ENCODE data around the gene NOTUM. TPM values are rescaled to one million over a fixed set of nuclear protein-coding genes. Genes with fewer than 3 reads are reported as not detected.

NOTUM gene
- total and polyA plus RNA-seq, 2 donors (not counting 3 experiments of a cell fraction or from before 2014, with no cell fraction given), result not detected

DNA sequence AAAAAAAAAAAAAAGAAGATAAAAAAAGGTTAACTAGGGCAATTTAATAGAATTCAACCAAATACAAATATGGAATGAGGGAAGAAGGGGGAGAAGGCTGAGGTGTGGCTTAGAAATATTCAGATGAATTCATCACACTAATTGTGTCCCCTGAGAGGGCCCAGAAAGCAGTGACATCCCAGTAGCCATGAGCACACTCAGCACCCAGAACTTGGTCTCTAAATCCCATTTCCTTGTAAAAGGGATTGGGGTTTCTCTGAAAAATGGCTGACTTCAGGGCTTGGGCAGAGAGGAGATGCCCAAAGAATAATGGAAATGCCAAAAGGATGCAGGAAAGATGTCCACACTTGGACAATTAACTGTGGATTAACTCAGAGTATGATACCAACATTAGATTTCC lies 12.4 kb upstream of the NOTUM start:
- POLR2A ChIA-PET, result no interaction called here
- no peaks in the 10 kb centered on the region for H3K9me1 ChIP-seq (replicated peaks; ENCODE audit: control insufficient read depth, extremely low read depth, insufficient read depth, low read length)
- DNase-seq (ENCODE audit: low read depth, low spot score), result no peak
- no peaks in the 10 kb centered on the region for H3K79me2 ChIP-seq (ENCODE audit: control insufficient read depth, insufficient read depth, low read length)
- no peaks in the 10 kb centered on the region for H3K9me3 ChIP-seq (replicated peaks; ENCODE audit: control insufficient read depth, insufficient read depth, low read length)
- H3K9ac ChIP-seq (replicated peaks; ENCODE audit: extremely low read depth, insufficient read depth, low read length), result no peak overlapping the region
- dilution Hi-C loops (cut with MboI; ENCODE audit: extremely low pct_ligation_motif_present, low sequenced_read_pairs), result no loop called here
- H3K4me2 ChIP-seq (ENCODE audit: insufficient read depth, low read length), result no peak overlapping the region
- TF ChIP-seq FOS (IDR thresholded peaks at IDR 0.05; ENCODE audit: borderline replicate concordance, insufficient read depth, low read length) (no peak), POLR2AphosphoS5 (IDR thresholded peaks at IDR 0.05; ENCODE audit: insufficient read depth, low read depth, low read length) (no peak), GATA2 (IDR thresholded peaks at IDR 0.05; ENCODE audit: insufficient read depth, insufficient read length, low read depth, low read length) (no peak), JUN (IDR thresholded peaks at IDR 0.05; ENCODE audit: borderline replicate concordance, insufficient read depth, insufficient read length, low read depth) (no peak), EZH2 (IDR thresholded peaks at IDR 0.05; ENCODE audit: borderline replicate concordance, low read depth, low read length, severe bottlenecking) (no peak), MYC (IDR thresholded peaks at IDR 0.05; ENCODE audit: low read depth, low read length) (no peak), POLR2A (IDR thresholded peaks at IDR 0.05; ENCODE audit: low read depth, low read length) (no peak), MAX (IDR thresholded peaks at IDR 0.05; ENCODE audit: insufficient read depth, insufficient read length) (no peak)
- TF ChIP-seq, protein P1, sequence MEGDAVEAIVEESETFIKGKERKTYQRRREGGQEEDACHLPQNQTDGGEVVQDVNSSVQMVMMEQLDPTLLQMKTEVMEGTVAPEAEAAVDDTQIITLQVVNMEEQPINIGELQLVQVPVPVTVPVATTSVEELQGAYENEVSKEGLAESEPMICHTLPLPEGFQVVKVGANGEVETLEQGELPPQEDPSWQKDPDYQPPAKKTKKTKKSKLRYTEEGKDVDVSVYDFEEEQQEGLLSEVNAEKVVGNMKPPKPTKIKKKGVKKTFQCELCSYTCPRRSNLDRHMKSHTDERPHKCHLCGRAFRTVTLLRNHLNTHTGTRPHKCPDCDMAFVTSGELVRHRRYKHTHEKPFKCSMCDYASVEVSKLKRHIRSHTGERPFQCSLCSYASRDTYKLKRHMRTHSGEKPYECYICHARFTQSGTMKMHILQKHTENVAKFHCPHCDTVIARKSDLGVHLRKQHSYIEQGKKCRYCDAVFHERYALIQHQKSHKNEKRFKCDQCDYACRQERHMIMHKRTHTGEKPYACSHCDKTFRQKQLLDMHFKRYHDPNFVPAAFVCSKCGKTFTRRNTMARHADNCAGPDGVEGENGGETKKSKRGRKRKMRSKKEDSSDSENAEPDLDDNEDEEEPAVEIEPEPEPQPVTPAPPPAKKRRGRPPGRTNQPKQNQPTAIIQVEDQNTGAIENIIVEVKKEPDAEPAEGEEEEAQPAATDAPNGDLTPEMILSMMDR (IDR thresholded peaks at IDR 0.05; ENCODE audit: extremely low read depth in 1 of 2, insufficient read depth in 1 of 2, low read depth in 1 of 2, low read length in 2 of 2), result no peak
- intact Hi-C loops (cut with micrococcal nuclease), result no loop called here
- no peak overlapping the region for H2AFZ ChIP-seq (ENCODE audit: low read depth, low read length)
- no peaks in the 10 kb centered on the region for H3K27me3 ChIP-seq (ENCODE audit: control insufficient read depth in 2 of 2, insufficient read depth in 2 of 2, low read length in 2 of 2)
- no peaks in the 10 kb centered on the region for H4K20me1 ChIP-seq (replicated peaks; ENCODE audit: control insufficient read depth, extremely low read depth, insufficient read depth, low read length)
- H3K36me3 ChIP-seq (ENCODE audit: control insufficient read depth in 2 of 2, extremely low read depth in 1 of 2, insufficient read depth in 2 of 2, low read length in 2 of 2), result no peaks in the 10 kb centered on the region
- peaks cover 4% of the 10 kb centered on the region for H3K4me1 ChIP-seq (ENCODE audit: control insufficient read depth, extremely low read depth, insufficient read depth, low read length)
- H3K4me3 ChIP-seq (replicated peaks in 1 of 3; ENCODE audit: insufficient read depth in 1 of 3, low read depth in 1 of 3, low read length in 3 of 3), result no peak overlapping the region
- no peak overlapping the region for H3K27ac ChIP-seq (ENCODE audit: insufficient read depth, low read depth, low read length)
- CTCF ChIA-PET, result no interaction called here
- BruUV-seq (replicated peaks), result no TSS peak
- FAIRE-seq, result no peak

Data from endothelial cell of umbilical vein (primary cell).